ENCODE measurements around the gene DMRTB1. TPM values are rescaled to one million over a fixed set of nuclear protein-coding genes. Genes with fewer than 3 reads are reported as not detected.

Gene DMRTB1
- total RNA-seq, 6 experiments from 2014 or later: not detected

DNA sequence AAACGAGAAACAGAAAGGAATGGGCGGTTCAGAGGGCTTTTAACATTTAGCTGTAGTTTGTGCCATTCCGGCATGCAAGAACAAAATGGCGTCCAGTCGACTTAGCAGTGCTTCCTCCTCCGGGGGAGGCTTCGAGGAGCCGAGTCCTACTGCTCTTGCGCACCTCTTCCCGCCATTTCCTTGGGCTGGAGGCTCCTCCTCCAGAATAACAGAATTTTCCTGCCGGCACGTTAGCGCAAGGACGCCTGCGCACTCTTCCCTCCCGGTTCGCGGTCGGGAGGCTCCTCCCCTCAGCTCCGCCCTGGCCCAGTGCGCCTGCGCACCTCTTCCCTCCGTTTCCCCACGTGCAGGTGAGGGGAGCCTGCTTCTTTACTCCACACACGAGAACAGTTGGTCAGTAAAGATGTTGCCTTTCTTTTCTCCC, 1.0 kb downstream of the DMRTB1 start:
- intact Hi-C loops (cut with DNase I): no loop called here
- Histone ChIP-seq H3K4me1 (no peaks in the 10 kb centered on the region), H3K9me3 (no peaks in the 10 kb centered on the region), H3K27ac (no peak overlapping the region), H3K36me3 (no peaks in the 10 kb centered on the region), H3K27me3 (no peaks in the 10 kb centered on the region), H3K4me3 (no peak overlapping the region)
- DNase-seq (no peak), ATAC-seq (no peak)
- TF ChIP-seq, protein P1, sequence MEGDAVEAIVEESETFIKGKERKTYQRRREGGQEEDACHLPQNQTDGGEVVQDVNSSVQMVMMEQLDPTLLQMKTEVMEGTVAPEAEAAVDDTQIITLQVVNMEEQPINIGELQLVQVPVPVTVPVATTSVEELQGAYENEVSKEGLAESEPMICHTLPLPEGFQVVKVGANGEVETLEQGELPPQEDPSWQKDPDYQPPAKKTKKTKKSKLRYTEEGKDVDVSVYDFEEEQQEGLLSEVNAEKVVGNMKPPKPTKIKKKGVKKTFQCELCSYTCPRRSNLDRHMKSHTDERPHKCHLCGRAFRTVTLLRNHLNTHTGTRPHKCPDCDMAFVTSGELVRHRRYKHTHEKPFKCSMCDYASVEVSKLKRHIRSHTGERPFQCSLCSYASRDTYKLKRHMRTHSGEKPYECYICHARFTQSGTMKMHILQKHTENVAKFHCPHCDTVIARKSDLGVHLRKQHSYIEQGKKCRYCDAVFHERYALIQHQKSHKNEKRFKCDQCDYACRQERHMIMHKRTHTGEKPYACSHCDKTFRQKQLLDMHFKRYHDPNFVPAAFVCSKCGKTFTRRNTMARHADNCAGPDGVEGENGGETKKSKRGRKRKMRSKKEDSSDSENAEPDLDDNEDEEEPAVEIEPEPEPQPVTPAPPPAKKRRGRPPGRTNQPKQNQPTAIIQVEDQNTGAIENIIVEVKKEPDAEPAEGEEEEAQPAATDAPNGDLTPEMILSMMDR (IDR thresholded peaks at IDR 0.05): no peak
- TF ChIP-seq POLR2A (IDR thresholded peaks at IDR 0.05): no peak
- WGBS (ENCODE audit: insufficient coverage, low coverage, low lambda C conversion rate, missing lambda C conversion rate): 79% methylated on average over 7 of the region's 25 CpGs

DNA sequence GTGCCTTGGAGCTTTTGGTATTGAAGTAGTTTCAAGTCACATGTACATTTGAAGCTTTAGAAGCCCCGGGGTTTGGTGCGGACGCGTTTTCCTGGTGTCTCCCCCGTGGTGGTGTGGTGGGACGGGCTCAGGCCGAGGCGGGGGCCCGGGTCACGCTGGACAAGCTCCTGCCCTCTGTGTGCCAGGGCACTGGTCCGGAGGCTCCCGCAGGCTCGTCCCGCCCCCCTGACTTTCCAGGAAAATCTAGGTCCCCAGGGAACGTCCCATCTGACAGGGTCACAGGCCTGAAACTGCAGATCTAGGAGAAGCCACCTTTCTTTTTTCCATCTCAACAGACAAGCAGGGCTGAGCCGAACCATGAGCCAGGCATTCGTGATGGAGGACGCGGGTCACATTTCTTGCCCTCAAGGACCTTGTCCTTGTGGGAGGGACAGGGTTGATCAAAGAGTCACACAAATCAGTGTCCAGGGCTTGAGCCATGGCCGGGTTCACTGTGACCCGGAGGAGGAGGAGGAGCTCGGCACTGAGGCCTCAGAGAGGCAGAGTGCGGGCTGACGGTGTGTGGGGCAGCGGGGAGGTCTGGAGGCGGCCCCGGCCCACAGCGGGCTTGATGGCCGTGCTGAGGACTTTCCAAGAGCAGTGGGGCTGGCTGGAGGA, 1.6 kb downstream of the DMRTB1 start:
- H3K4me3 ChIP-seq: no peak overlapping the region
- no peak for DNase-seq
- TF ChIP-seq, protein P1 (IDR thresholded peaks at IDR 0.05): no peak
- no peak for TF ChIP-seq POLR2A (IDR thresholded peaks at IDR 0.05)
- intact Hi-C loops (cut with DNase I): no loop called here
- no peak for ATAC-seq
- no peak overlapping the region for H3K27ac ChIP-seq
- no peaks in the 10 kb centered on the region for H3K27me3 ChIP-seq
- H3K9me3 ChIP-seq: no peaks in the 10 kb centered on the region
- no peaks in the 10 kb centered on the region for H3K4me1 ChIP-seq
- WGBS (ENCODE audit: insufficient coverage, low coverage, low lambda C conversion rate, missing lambda C conversion rate): 41% methylated on average over 4 of the region's 29 CpGs
- H3K36me3 ChIP-seq: no peaks in the 10 kb centered on the region

DNA sequence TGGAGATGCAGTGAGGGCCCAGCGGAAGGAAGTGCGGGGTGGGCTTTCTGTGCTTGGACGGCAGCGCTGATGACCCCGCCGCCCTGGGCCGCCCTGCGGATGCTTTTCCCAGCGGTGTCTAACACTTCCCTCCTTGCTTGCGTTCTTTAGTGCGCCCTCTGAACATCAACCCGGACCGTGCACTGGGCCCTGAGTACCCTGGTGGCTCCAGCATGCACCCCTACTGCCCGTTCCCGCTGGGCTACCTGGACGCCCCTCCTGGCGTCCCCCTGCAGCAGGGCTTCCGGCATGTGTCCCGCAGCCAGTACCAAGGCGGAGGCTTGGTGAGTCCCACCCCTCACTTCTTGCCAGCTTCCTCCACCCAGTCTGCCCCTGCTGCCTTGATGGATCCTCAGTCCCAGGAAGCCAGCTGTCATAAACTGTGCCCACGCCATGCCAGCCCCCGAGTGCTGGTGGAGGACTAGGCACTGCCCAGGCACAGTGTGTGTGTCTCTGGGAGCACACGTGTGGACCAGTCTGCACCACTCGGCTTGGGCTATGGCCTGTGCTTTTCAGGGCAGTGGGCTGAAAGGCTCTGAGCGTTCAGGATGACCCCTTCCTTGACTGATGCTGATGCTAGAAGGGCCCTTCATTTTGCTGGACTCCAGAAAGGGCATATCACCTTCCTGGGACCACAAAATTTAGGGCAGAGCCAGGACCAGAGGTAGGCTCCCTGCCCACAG, 2.3 kb downstream of the DMRTB1 start:
- no peak for DNase-seq
- no CpG with 5 or more reads among the region's 25 CpGs for WGBS (ENCODE audit: insufficient coverage, low coverage, low lambda C conversion rate, missing lambda C conversion rate)
- intact Hi-C loops (cut with DNase I): no loop called here

DNA sequence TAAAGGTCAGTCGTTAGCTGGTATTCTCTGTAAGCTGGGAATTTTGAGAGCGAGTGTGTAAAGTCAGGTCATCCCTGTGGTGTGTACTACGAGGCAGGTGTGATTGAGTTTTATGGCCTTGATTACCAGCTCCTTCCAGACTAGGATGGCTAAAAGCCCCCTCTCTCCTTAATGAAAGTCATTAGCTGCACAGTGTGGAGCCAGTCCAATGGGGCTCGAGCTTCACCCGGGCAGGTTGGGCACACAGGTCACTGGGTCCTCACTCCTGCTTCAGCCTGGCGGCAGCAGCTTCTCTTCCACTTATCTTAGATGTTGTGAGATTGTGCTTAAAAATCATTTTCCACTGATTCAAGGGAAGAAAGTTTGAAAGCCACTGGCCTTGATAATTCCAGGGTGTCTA, 3.0 kb downstream of the DMRTB1 start:
- DNase-seq: no peak
- no peaks in the 10 kb centered on the region for H3K36me3 ChIP-seq
- no peak overlapping the region for H3K4me3 ChIP-seq
- H3K9me3 ChIP-seq: no peaks in the 10 kb centered on the region
- ATAC-seq: no peak
- H3K27me3 ChIP-seq: no peaks in the 10 kb centered on the region
- WGBS (ENCODE audit: insufficient coverage, low coverage, low lambda C conversion rate, missing lambda C conversion rate): 61% methylated on average over 2 of the region's 6 CpGs
- TF ChIP-seq POLR2A (IDR thresholded peaks at IDR 0.05): no peak
- TF ChIP-seq, protein P1 (IDR thresholded peaks at IDR 0.05): no peak
- H3K4me1 ChIP-seq: no peaks in the 10 kb centered on the region
- intact Hi-C loops (cut with DNase I): no loop called here
- H3K27ac ChIP-seq: no peak overlapping the region

More for the DNA sequence above, 2.3 kb downstream of the DMRTB1 start:
- Histone ChIP-seq H3K36me3 (no peaks in the 10 kb centered on the region), H3K27ac (no peak overlapping the region), H3K27me3 (no peaks in the 10 kb centered on the region), H3K9me3 (no peaks in the 10 kb centered on the region), H3K4me1 (no peaks in the 10 kb centered on the region), H3K4me3 (no peak overlapping the region)
- no peak for ATAC-seq
- TF ChIP-seq POLR2A (IDR thresholded peaks at IDR 0.05): no peak

DNA sequence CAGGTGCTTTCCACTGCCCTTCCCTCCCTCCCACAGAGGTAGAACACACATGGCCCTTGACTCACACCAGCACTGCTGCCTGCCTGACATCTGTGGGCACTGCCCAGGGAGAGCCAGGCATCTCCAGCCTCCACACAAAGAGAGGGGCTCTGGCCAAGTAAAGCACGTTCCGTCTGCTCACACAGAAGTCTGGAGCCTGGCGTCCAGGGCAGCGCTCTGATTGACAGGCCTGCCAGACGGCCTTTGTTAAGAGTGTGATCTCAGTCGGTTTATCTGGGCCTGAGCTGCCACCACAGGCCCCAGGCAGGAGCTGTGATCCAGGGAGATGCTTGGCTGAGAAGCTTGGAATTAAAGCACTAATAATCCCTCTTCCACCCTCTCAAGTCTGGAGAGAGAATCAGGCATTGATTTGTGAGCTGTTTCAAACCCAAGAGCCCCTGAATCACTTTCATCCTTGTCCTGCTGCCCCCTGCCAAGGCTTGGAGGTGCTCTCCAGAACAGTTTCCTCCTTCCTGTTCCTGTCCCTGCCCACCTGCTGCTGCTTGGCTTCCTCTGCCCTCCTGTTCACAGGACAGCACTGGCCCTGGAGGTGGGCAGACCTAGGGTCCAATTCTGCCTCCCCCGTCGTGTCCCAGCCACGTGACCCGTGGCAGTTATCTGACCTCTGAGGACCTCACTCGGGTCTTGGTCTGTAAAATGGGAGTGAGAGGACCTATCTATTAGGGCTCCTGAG, 3.7 kb downstream of the DMRTB1 start:
- DNase-seq: no peak
- H3K9me3 ChIP-seq: no peaks in the 10 kb centered on the region
- intact Hi-C loops (cut with DNase I): no loop called here
- no peak for ATAC-seq
- 55% methylated on average over 7 of the region's 11 CpGs for WGBS (ENCODE audit: insufficient coverage, low coverage, low lambda C conversion rate, missing lambda C conversion rate)
- H3K36me3 ChIP-seq: no peaks in the 10 kb centered on the region
- TF ChIP-seq, protein P1 (IDR thresholded peaks at IDR 0.05): no peak
- no peak for TF ChIP-seq POLR2A (IDR thresholded peaks at IDR 0.05)
- no peak overlapping the region for H3K4me3 ChIP-seq
- H3K27ac ChIP-seq: no peak overlapping the region
- H3K27me3 ChIP-seq: no peaks in the 10 kb centered on the region
- H3K4me1 ChIP-seq: no peaks in the 10 kb centered on the region

Data from right lobe of liver (tissue), 6 donors.